HepG2 (cell line): Measurements from ENCODE around the gene NLRC5. TPM values are rescaled to one million over a fixed set of nuclear protein-coding genes. Genes with fewer than 3 reads are reported as not detected.
A peak's percentile ranks its signal among the peaks of the same experiment; 100 is the strongest.

Source experiments
- ARNTL ChIP-seq: sonication (generic); formaldehyde crosslinking; IDR thresholded peaks from 2 replicates; pipeline ENCODE4 v1.4.0; 2020; ENCODE audit warnings: mild to moderate bottlenecking, missing genetic modification reagents
- DZIP1 ChIP-seq: sonication (generic); formaldehyde crosslinking; IDR thresholded peaks from 2 replicates; pipeline ENCODE4 v1.5.0; 2020; ENCODE audit warnings: mild to moderate bottlenecking, missing genetic modification reagents
- GTF2F1 ChIP-seq: fragments of 150-350 bp; IDR thresholded peaks from 2 replicates; pipeline ENCODE4 v1.6.1; 2014; ENCODE audit warnings: low read length
- HNRNPL ChIP-seq: fragments of 200-400 bp; formaldehyde crosslinking; IDR thresholded peaks from 2 replicates; pipeline ENCODE4 v1.6.1; 2017; ENCODE audit warnings: mild to moderate bottlenecking, low read depth, low read length
- MBNL3 ChIP-seq: fragments of 250-450 bp; sonication (Bioruptor Pico); conservative IDR thresholded peaks from 2 replicates; pipeline ENCODE4 v1.8.0; 2022; ENCODE audit warnings: mild to moderate bottlenecking, inconsistent platforms
- MIER3 ChIP-seq: IDR thresholded peaks from 2 replicates; pipeline ENCODE4 v1.6.1; 2016; ENCODE audit warnings: missing compliant biosample characterization, borderline replicate concordance
- NR2F6 ChIP-seq, 2 experiments: IDR thresholded peaks; 2 replicates each; pipeline ENCODE4 v1.6.1; 2016; ENCODE audit warnings: antibody characterized with exemption in 1 of 2, mild to moderate bottlenecking in 1 of 2
- PHF8 ChIP-seq: sonication (generic); formaldehyde crosslinking; IDR thresholded peaks from 2 replicates; pipeline ENCODE4 v1.5.0; 2020; ENCODE audit warnings: missing genetic modification reagents
- TP53 ChIP-seq: sonication (generic); formaldehyde crosslinking; conservative IDR thresholded peaks from 2 replicates; pipeline ENCODE4 v1.4.0; 2020; ENCODE audit warnings: missing genetic modification reagents
- TRIM24 ChIP-seq: sonication (generic); formaldehyde crosslinking; IDR thresholded peaks from 2 replicates; pipeline ENCODE4 v1.8.0; 2022; ENCODE audit warnings: mild to moderate bottlenecking, missing genetic modification reagents
- ZC3H4 ChIP-seq: sonication (generic); formaldehyde crosslinking; IDR thresholded peaks from 2 replicates; pipeline ENCODE4 v1.4.0; 2020; ENCODE audit warnings: missing genetic modification reagents, borderline replicate concordance
- ZNF280D ChIP-seq: sonication (generic); formaldehyde crosslinking; IDR thresholded peaks from 2 replicates; pipeline ENCODE4 v1.5.1; 2020; ENCODE audit warnings: mild to moderate bottlenecking, missing genetic modification reagents
- ZNF530 ChIP-seq: sonication (generic); formaldehyde crosslinking; IDR thresholded peaks from 2 replicates; pipeline ENCODE4 v1.5.0; 2020; ENCODE audit warnings: low read depth, mild to moderate bottlenecking, missing genetic modification reagents
- ZNF549 ChIP-seq: sonication (generic); formaldehyde crosslinking; IDR thresholded peaks from 2 replicates; pipeline ENCODE4 v1.5.0; 2020; ENCODE audit warnings: missing genetic modification reagents
- ZNF552 ChIP-seq: sonication (generic); formaldehyde crosslinking; IDR thresholded peaks from 2 replicates; pipeline ENCODE4 v1.9.0; 2022; ENCODE audit warnings: missing genetic modification reagents, mild to moderate bottlenecking, borderline replicate concordance
- ZNF75D ChIP-seq: sonication (generic); formaldehyde crosslinking; IDR thresholded peaks from 2 replicates; pipeline ENCODE4 v1.8.1; 2023; ENCODE audit warnings: missing genetic modification reagents, mild to moderate bottlenecking, borderline replicate concordance
- ZNF83 ChIP-seq: sonication (generic); formaldehyde crosslinking; IDR thresholded peaks from 2 replicates; pipeline ENCODE4 v1.4.0; 2020; ENCODE audit warnings: missing genetic modification reagents, mild to moderate bottlenecking, borderline replicate concordance
- polyA plus RNA-seq, 8 experiments: library from polyadenylated mRNA; depleted of rRNA in 3 of 8; stranded (reverse) in 7 of 8; unstranded in 1 of 8; fragments of >200 nt; fragmentation: Illumina TruSeq in 4 of 8; extraction: Trizol in 4 of 8; gene quantifications; 2 replicates each; pipeline versions ENCODE4 v1.2.1 to v1.2.3, GENCODE V29; 2011 to 2016; ENCODE audit warnings: low read depth in 4 of 8, missing spikeins in 1 of 8, mixed read lengths in 1 of 8; ENCODE audit not compliant: insufficient read depth in 1 of 8
- total RNA-seq, 5 experiments: library from RNA; depleted of rRNA; stranded (reverse); fragments of >200 nt; fragmentation: Illumina TruSeq; extraction: Trizol; gene quantifications; 2 replicates each; pipeline ENCODE4 v1.2.3, GENCODE V29; 2016; ENCODE audit warnings: low read depth in 1 of 5
- TF ChIP-seq, protein P1 (sequence below): sonication (generic); formaldehyde crosslinking; IDR thresholded peaks from 2 replicates; pipeline ENCODE4 v1.5.1; 2020; ENCODE audit warnings: mild to moderate bottlenecking, missing genetic modification reagents, borderline replicate concordance
- TF ChIP-seq, protein P2 (sequence below): sonication (generic); formaldehyde crosslinking; IDR thresholded peaks from 2 replicates; pipeline ENCODE4 v1.4.0; 2020; ENCODE audit warnings: missing genetic modification reagents

NLRC5 gene
- total and polyA plus RNA-seq, 2 of the 13 experiments (the other 11 are each of a cell fraction or from before 2014, with no cell fraction given), result 6.3 to 12.7 TPM

GRCh38 chr16:57091975-57092785, 102.8 kb downstream of the NLRC5 start, which contains the start of gene CPNE2 (continued):
- TF ChIP-seq MIER3 (CRISPR knock-in tag) (no peak), ZNF552 (no peak), NR2F6 (IDR thresholded peaks at IDR 0.05) (no peak), NR2F6 (CRISPR knock-in tag; IDR thresholded peaks at IDR 0.05) (no peak), ZNF530 (CRISPR knock-in tag) (no peak), TP53 (CRISPR knock-in tag) (no peak), GTF2F1 (no peak), TRIM24 (CRISPR knock-in tag) (no peak), ZNF549 (CRISPR knock-in tag) (no peak), ZNF75D (CRISPR knock-in tag) (no peak), ARNTL (CRISPR knock-in tag) (no peak), PHF8 (CRISPR knock-in tag) (peak; percentile 35; the same call in 1 of the 2 replicates), ZNF83 (no peak), DZIP1 (CRISPR knock-in tag) (no peak), ZC3H4 (no peak), ZNF280D (CRISPR knock-in tag) (no peak), MBNL3 (no peak), HNRNPL (no peak)
- TF ChIP-seq, protein P1, sequence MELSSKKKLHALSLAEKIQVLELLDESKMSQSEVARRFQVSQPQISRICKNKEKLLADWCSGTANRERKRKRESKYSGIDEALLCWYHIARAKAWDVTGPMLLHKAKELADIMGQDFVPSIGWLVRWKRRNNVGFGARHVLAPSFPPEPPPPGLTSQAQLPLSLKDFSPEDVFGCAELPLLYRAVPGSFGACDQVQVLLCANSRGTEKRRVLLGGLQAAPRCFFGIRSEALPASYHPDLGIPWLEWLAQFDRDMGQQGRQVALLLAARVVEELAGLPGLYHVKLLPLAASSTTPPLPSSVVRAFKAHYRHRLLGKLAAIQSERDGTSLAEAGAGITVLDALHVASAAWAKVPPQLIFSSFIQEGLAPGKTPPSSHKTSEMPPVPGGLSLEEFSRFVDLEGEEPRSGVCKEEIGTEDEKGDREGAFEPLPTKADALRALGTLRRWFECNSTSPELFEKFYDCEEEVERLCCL (CRISPR knock-in tag), result no peak
- TF ChIP-seq, protein P2, sequence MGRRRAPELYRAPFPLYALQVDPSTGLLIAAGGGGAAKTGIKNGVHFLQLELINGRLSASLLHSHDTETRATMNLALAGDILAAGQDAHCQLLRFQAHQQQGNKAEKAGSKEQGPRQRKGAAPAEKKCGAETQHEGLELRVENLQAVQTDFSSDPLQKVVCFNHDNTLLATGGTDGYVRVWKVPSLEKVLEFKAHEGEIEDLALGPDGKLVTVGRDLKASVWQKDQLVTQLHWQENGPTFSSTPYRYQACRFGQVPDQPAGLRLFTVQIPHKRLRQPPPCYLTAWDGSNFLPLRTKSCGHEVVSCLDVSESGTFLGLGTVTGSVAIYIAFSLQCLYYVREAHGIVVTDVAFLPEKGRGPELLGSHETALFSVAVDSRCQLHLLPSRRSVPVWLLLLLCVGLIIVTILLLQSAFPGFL (CRISPR knock-in tag), result no peak
